Raji (cell line): Measurements from ENCODE around the gene CARNS1.

Experiments
- POLR2A ChIP-seq: IDR thresholded peaks from 2 replicates; pipeline ENCODE4 v1.6.1; 2011; ENCODE audit warnings: low read depth, low read length, control low read depth; ENCODE audit not compliant: insufficient read depth

CARNS1 gene

GRCh38 chr11:67382276-67383136 lies 33.0 kb upstream of the CARNS1 start:
- TF ChIP-seq POLR2A = no peak

- TF ChIP-seq POLR2A = no peak
These were observed 30.6 kb upstream of the CARNS1 start for GRCh38 chr11:67384851-67385366.

- no peak for TF ChIP-seq POLR2A
These were observed 28.4 kb upstream of the CARNS1 start for GRCh38 chr11:67387069-67387468.

- no peak for TF ChIP-seq POLR2A
These were observed 28.0 kb upstream of the CARNS1 start for GRCh38 chr11:67387518-67387917.

DNA sequence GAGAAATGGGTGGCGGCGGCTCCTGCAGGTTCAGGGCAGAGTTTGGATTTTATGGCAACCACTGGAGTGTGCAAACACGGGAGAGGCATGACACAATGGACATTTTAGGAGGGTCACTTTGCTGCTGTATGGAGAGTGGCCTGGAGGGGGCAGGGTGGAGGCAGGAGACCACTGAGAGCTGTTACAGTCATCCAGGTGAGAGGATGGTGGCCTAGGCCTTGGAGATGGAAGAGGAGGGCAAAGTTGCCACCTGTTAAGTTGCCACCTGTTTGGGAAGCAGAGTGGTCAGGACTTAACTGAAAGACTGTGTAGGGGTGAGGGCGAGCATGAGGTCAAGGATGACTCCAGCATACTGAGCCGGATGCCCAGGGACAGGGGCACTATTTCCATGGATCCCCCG lies 26.0 kb upstream of the CARNS1 start:
- peak; percentile 5; the same call in 1 of the 2 replicates for TF ChIP-seq POLR2A

DNA sequence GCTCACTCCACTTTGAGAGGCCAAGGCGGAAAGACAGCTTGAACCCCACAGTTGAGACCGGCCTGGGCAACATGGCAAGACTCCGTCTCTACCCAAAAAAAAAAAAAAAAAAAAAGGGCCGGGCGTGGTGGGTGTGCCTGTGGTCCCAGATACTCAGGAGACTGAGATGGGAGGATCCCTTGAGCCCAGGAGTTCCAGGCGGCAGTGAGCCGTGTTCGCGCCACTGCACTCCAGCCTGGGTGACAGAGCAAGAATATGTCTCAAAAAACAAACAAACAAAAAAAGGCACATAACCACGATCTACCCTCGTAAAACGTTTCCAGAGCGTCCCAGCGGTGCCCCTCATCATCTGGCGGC lies 24.6 kb upstream of the CARNS1 start:
- no peak for TF ChIP-seq POLR2A

DNA sequence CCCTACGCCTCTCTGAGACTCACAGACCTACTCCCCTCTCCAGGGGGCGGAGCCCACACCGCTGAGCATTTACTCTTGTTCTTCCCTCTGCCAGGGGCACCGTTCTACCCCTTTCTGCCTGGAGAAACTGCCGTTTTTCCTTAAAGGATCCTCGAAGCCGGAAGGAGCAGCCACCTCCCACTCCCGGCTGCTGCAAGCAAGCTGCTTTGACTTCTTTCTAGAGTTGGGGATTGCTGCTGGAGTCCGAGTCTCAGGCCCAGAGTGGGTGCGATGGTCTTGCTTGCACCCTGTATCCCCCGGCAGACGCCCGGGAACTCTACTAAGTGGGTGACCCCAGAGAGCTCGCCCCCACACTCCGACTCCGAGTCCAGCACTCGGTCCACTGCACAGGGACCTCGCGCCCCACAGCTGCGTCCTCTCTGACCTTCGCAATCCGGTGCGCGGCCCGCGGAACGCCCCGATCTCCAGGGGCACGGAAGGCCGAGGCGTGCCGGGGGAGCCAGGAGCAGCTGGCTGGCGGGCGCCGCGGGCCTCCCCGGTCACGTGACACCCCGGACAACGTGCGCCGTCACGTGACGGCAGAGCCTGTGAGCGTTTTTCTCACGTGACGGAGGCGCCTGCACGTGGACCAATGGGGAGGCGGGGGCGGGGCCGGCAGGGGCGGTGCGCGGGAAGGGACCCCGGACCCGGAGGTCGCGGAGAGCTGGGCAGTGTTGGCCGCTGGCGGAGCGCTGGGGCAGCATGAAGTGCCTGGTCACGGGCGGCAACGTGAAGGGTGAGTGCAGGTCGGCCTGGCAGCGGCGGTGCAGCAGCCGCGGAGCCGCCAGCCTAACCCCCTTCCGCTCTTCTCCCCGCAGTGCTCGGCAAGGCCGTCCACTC lies 23.9 kb upstream of the CARNS1 start, which contains the start of gene RAD9A:
Gene RAD9A (plus strand): TSS at position 683 of the 879 bp plus-strand sequence. CDS start 59 bp downstream, at position 742.
- TF ChIP-seq POLR2A = peak; percentile 86

DNA sequence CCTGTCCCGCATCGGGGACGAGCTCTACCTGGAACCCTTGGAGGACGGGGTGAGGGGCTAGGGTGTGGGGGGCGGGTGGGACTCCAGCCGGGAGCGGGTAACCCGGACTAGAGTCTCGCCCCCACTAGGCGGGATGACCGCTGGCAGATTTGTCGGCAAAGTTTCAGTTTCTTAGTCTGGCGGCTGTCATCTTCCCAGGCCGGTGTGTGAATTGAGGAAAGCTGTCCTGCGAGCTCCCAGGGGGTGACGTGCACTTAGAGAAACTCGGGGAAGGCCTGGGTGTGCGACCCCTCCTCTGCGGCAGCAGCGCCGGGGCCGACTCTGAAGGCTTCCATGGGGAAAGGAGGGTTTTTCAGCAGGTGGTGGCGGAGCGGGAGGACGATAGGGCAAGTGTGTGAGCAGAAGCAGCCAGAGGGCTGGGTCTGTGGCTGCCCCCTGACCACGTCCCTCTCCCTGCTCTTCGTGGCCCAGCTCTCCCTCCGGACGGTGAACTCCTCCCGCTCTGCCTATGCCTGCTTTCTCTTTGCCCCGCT lies 23.2 kb upstream of the CARNS1 start:
- TF ChIP-seq POLR2A = no peak

- TF ChIP-seq POLR2A = no peak
These were observed 22.0 kb upstream of the CARNS1 start for GRCh38 chr11:67393437-67393836.

DNA sequence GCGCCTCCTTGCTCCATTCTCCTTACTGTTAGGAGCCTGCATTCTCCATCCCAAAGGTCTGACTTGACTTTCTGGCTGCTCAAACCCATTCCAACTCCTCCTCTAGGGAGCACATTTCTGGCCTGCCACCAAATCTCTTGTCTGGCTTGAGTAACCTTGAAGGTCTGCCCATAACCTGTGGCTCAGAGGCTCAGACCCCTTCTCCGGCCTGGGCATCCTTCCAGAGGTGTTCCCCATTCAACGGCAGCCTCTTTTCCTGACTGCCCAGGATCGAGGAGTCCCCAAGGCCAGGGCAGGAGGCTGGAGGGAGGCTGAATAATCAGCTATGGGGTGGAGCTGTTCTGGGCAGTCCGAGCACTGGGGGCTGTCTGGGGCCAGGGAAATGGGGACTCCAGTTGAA lies 21.5 kb upstream of the CARNS1 start:
- no peak for TF ChIP-seq POLR2A

DNA sequence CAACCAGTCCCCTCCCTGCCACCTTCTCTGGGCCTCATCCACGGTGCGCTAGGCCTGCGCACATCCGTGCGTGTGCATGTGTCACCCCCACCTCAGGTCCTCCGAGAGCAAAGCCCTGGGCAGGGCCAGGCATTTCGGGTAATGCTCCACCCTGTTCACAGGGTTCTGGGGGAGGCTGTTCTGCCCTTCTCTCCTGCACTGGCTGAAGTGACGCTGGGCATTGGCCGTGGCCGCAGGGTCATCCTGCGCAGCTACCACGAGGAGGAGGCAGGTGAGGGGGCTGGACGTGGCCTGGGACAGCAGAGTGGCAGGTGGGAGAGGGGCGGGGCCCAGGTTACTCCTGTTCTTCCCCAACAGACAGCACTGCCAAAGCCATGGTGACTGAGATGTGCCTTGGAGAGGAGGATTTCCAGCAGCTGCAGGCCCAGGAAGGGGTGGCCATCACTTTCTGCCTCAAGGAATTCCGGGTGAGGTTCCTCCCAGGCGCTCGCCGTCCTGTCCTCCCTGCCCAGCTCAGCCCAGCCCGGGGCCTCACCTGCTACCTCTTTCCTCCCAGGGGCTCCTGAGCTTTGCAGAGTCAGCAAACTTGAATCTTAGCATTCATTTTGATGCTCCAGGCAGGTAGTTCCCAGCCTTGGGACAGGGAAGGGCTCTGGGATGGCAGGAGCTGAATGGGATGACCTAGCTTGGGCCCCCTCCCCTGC lies 19.8 kb upstream of the CARNS1 start:
- no peak for TF ChIP-seq POLR2A

GRCh38 chr11:67396259-67396581 lies 19.3 kb upstream of the CARNS1 start:
- TF ChIP-seq POLR2A = no peak

DNA sequence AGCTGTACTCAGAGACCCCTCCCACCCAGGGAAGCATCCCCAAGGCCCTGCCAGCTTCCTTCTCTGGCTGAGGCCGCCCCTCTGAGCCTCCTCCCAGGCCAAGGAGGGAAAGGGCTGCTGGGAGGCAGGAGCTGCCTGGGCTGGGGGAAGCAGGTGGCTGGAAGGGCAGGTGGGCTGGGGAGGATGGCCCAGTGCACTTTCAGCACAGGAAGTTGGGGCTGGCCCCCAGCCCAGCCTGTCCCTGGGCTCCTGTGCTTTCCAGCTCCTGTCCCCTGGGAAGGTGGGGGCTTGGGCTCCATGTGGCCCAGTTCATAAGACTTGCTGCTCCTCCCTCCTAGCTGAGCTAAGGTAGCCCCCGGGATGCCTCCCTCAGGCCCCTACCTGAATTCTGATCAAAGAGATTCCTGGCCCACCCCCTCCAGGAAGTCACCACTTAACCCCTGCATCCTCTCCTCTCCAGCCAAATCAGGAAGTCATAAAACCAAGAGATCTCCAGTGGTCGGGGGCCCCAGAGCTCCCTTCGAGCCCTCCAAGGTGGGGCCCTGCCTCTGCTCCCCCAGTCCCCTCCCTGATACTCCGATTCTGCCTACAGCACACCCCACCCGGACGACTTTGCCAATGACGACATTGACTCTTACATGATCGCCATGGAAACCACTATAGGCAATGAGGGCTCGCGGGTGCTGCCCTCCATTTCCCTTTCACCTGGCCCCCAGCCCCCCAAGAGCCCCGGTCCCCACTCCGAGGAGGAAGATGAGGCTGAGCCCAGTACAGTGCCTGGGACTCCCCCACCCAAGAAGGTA lies 18.7 kb upstream of the CARNS1 start:
- 0 out of 2 replicates have a peak, but pooled peaks have one; percentile 14 for TF ChIP-seq POLR2A

DNA sequence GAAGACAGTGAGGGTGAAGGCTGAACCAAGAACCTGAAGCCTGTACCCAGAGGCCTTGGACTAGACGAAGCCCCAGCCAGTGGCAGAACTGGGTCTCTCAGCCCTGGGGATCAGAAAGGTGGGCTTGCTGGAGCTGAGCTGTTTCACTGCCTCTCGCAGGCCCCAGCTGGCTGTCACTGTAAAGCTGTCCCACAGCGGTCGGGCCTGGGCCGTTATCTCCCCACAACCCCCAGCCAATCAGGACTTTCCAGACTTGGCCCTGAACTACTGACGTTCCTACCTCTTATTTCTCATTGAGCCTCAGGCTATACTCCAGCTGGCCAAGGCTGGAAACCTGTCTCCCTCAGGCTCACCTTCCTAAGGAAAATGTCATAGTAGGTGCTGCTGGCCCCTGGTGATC lies 17.9 kb upstream of the CARNS1 start:
- no peak for TF ChIP-seq POLR2A

- no peak for TF ChIP-seq POLR2A
These were observed 17.4 kb upstream of the CARNS1 start for GRCh38 chr11:67397986-67398660.
